ENCODE results near the gene BOK.

GRCh38 chr2:241601841-241602240, 43.3 kb downstream of the BOK start:
- TF ChIP-seq CTCF (IDR thresholded peaks at IDR 0.05 in 2 of 3, conservative IDR thresholded peaks at IDR 0.05 in 1 of 3; ENCODE audit: borderline replicate concordance in 1 of 3, insufficient read depth in 1 of 3, low read depth in 2 of 3, low read length in 2 of 3) (no peak), POLR2AphosphoS5 (IDR thresholded peaks at IDR 0.05; ENCODE audit: low read depth, low read length) (no peak), MAX (IDR thresholded peaks at IDR 0.05) (no peak), POLR2A (IDR thresholded peaks at IDR 0.05; ENCODE audit: borderline replicate concordance, extremely low read depth, insufficient read depth, insufficient read length) (no peak), REST (IDR thresholded peaks at IDR 0.05; ENCODE audit: low read depth) (no peak)

Measured in HCT116 (cell line).